Naive thymus-derived CD4-positive, alpha-beta T cell (primary cell): Measurements from ENCODE around the gene ARL13B. TPM values are rescaled to one million over a fixed set of nuclear protein-coding genes. Genes with fewer than 3 reads are reported as not detected.

Source experiments
- ATAC-seq: fragments of 150-1000 bp; cut with Tn5 transposase; 2 replicates; pipeline ENCODE4 v1.10.0; 2021; ENCODE audit warnings: mild to moderate bottlenecking, moderate library complexity
- CTCF ChIA-PET: fragments of 350-600 bp; sonication (Branson Sonifier 250); formaldehyde crosslinking; loops from one replicate; lab custom pipeline; 2021; ENCODE audit warnings: antibody characterized with exemption; lab: Charles Lee
- POLR2A ChIA-PET: fragments of 350-600 bp; sonication (Branson Sonifier 250); formaldehyde crosslinking; loops from one replicate; lab custom pipeline; 2021; ENCODE audit warnings: antibody characterized with exemption, inconsistent platforms; lab: Charles Lee
- DNase-seq, 9 donors: peaks; one replicate each; pipeline versions ENCODE4 v3.0.0 to v3.0.0-alpha.2; 2020 to 2022; ENCODE audit warnings: mixed read lengths in 1 of 9
- H3K27ac ChIP-seq: one replicate; pipeline ENCODE4 v1.7.0; 2013; ENCODE audit warnings: mild to moderate bottlenecking, low read depth, low read length, moderate library complexity
- H3K27me3 ChIP-seq, 2 donors: one replicate each; pipeline ENCODE4 v1.7.0; 2013; ENCODE audit warnings: low read length in 2 of 2, mild to moderate bottlenecking in 2 of 2, moderate library complexity in 2 of 2; ENCODE audit not compliant: control insufficient read depth in 2 of 2, insufficient read depth in 2 of 2
- H3K36me3 ChIP-seq, 3 experiments: 1 replicate in 2 of 3; 2 replicates in 1 of 3; pipeline ENCODE4 v1.7.0; 2013; ENCODE audit warnings: low read length in 3 of 3, mild to moderate bottlenecking in 3 of 3, moderate library complexity in 1 of 3; ENCODE audit not compliant: insufficient read depth in 3 of 3, control insufficient read depth in 2 of 3
- H3K4me1 ChIP-seq, 2 donors: one replicate each; pipeline ENCODE4 v1.7.0; 2013; ENCODE audit warnings: low read length in 2 of 2, mild to moderate bottlenecking in 2 of 2, moderate library complexity in 1 of 2; ENCODE audit not compliant: control insufficient read depth in 2 of 2, insufficient read depth in 2 of 2
- H3K4me3 ChIP-seq: 2 replicates; pipeline ENCODE4 v1.7.0; 2013; ENCODE audit warnings: mild to moderate bottlenecking, low read length
- H3K9me3 ChIP-seq, 3 experiments: 1 replicate in 2 of 3; 2 replicates in 1 of 3; pipeline ENCODE4 v1.7.0; 2013; ENCODE audit warnings: low read length in 3 of 3; ENCODE audit not compliant: control insufficient read depth in 2 of 3
- H3K27ac Mint-ChIP-seq, 9 donors: one replicate each; pipeline ENCODE4 v1.8.0; 2020 to 2022; ENCODE audit warnings: mixed read lengths in 9 of 9, mild to moderate bottlenecking in 8 of 9, moderate library complexity in 5 of 9, inconsistent platforms in 2 of 9
- H3K27me3 Mint-ChIP-seq, 5 donors: one replicate each; pipeline ENCODE4 v1.8.0; 2021 to 2022; ENCODE audit warnings: mixed read lengths in 5 of 5, mild to moderate bottlenecking in 1 of 5
- H3K36me3 Mint-ChIP-seq, 5 donors: one replicate each; pipeline ENCODE4 v1.8.0; 2020 to 2022; ENCODE audit warnings: mixed read lengths in 5 of 5, mild to moderate bottlenecking in 3 of 5, inconsistent platforms in 1 of 5
- H3K4me1 Mint-ChIP-seq, 7 donors: one replicate each; pipeline ENCODE4 v1.8.0; 2020 to 2022; ENCODE audit warnings: mixed read lengths in 7 of 7, mild to moderate bottlenecking in 3 of 7, inconsistent platforms in 1 of 7
- H3K4me3 Mint-ChIP-seq, 10 donors: one replicate each; pipeline ENCODE4 v1.8.0; 2020 to 2022; ENCODE audit warnings: mild to moderate bottlenecking in 10 of 10, mixed read lengths in 10 of 10, moderate library complexity in 6 of 10, inconsistent platforms in 2 of 10
- H3K9me3 Mint-ChIP-seq, 11 donors: one replicate each; pipeline ENCODE4 v1.8.0; 2020 to 2022; ENCODE audit warnings: mixed read lengths in 11 of 11, mild to moderate bottlenecking in 4 of 11, inconsistent platforms in 1 of 11, moderate library complexity in 1 of 11
- intact Hi-C, 2 donors: fragments of 100-400 bp; cut with micrococcal nuclease; formaldehyde crosslinking; loops; one replicate each; pipeline ENCODE4 v1.15.1; 2023
- polyA plus RNA-seq, 2 donors: library from polyadenylated mRNA; unstranded; fragments of 300-500 nt; fragmentation: Illumina TruSeq; gene quantifications; one replicate each; pipeline ENCODE4 v1.2.3, GENCODE V29; 2021
- total RNA-seq, 6 experiments: library from RNA in 5 of 6; stranded (reverse) in 5 of 6; gene quantifications; 1 replicate in 5 of 6; 2 replicates in 1 of 6; pipeline ENCODE4 v1.2.3 and lab custom pipeline; 2021 to 2026

Gene ARL13B
- total and polyA plus RNA-seq, 7 experiments from 2014 or later, result 4.4 to 10.2 (median 7.0) TPM

DNA sequence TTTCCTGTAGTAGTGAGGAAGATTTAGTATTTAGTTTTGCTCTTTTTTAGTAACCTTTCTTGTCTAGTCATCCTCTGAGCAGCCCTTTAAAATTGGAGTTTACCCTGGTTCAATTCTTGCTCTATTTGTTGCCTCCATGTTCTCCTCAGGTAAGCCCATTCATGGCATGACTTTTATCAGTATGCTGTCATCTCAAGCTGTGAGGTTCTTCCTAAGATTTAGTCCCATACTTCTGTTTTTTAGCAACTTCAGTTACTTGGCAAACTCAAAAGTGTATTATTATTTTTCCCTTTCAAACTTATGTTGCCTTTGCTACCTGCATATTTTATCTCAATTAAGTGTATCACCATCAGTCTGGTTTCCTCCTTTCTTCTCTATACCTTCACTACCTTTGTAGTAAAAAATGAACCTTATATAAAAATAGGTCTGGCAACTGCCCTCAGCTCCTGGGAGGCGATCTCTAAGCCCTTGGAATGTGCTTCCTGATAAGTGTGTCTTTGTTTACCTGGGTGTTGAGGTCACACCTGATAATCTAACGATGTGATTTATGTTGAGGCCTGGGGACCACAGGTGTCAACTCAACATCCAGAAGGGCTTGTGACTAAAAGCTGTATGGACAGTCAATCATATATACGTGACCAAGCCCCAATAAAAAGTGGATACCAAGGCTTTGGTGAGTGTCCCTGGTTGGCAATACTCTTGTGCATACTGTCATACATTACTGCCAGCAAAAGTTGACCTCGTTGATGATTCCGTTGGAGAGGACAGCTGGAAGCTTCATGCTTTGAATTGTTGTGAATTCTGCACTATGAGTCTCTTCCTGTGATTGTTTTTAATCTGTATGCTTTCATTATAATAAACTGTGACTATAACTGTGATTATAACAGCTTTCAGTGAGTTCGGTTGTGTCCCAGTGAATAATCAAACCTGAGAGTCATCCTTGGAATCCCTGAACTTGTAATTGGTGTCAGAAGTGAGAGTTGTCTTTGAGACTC, 86.8 kb downstream of the ARL13B start:
- Histone ChIP-seq H3K4me1 (peaks cover 18 to 23% of the 10 kb centered on the region in 2 donors), H3K27ac (no peak overlapping the region), H3K36me3 (peaks cover 0 to 21% (median 0%) of the 10 kb centered on the region in 3 experiments), H3K9me3 (no peaks in the 10 kb centered on the region), H3K27me3 (no peaks in the 10 kb centered on the region), H3K4me3 (no peak overlapping the region)
- ChIA-PET CTCF (interaction anchor here (0.8 kb wide), 1 partner anchor 60 kb away, joined by 3 read pairs; no protein-coding TSS in a partner anchor), POLR2A (interaction anchor here (0.6 to 1.6 kb wide), 2 partner anchors 62 to 88 kb away, joined by 3 to 4 read pairs; no protein-coding TSS in a partner anchor)
- H3K4me3 Mint-ChIP-seq, result peak overlapping the region in 9 of 10 donors; percentile 2 to 50 (median 30)
- no peak for DNase-seq
- H3K36me3 Mint-ChIP-seq, result peaks cover 18 to 41% (median 34%) of the 10 kb centered on the region in 5 donors
- ATAC-seq, result no peak
- peaks cover 44 to 80% (median 73%) of the 10 kb centered on the region in 7 donors for H3K4me1 Mint-ChIP-seq
- intact Hi-C loops, result loop anchor here in 1 of 2 donors (10.0 kb wide), 1 partner anchor 222 kb away; no protein-coding TSS in a partner anchor
- peak overlapping the region; percentile 9 to 82 (median 35) for H3K27ac Mint-ChIP-seq
- H3K9me3 Mint-ChIP-seq, result peaks cover 0 to 5% (median 0%) of the 10 kb centered on the region in 11 donors
- H3K27me3 Mint-ChIP-seq, result no peaks in the 10 kb centered on the region

DNA sequence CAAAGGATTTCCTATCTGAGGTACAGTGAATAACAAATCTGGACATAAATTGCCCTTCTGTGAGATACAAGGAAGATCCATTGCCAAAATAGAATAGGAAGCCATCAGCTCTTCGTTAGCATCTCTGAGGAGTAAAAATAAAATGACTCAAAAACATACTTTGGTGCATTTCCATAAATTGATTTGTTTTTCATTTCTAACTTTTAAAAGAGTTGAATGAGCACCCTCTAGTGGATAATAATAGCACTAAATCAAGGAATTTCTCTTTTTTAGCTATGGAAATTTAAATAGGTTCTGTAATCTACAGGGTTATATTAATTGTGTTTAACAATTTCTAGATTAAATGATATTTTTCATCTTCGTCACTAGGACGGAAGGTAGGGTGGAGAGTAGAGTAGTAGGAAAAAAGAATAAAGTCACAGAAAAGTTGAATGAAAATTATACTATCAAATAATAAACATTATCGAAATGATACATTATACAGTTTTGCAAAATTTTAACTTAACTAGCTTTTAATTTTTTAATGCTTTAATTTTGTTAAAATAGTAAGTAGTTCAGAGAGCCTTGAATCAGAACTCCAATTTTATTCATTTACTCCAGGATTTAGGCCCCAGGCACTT, 89.3 kb downstream of the ARL13B start:
- H3K27me3 Mint-ChIP-seq, result no peaks in the 10 kb centered on the region
- Histone ChIP-seq H3K27me3 (no peaks in the 10 kb centered on the region), H3K27ac (no peak overlapping the region), H3K4me3 (no peak overlapping the region), H3K36me3 (peaks cover 0 to 29% (median 0%) of the 10 kb centered on the region in 3 experiments), H3K4me1 (peaks cover 11 to 13% of the 10 kb centered on the region in 2 donors), H3K9me3 (no peaks in the 10 kb centered on the region)
- intact Hi-C loops, result loop anchor here (1.0 to 10.0 kb wide), 2 partner anchors 65 to 225 kb away; no protein-coding TSS in a partner anchor
- peaks cover 0 to 5% (median 0%) of the 10 kb centered on the region in 11 donors for H3K9me3 Mint-ChIP-seq
- H3K4me1 Mint-ChIP-seq, result peaks cover 43 to 85% (median 79%) of the 10 kb centered on the region in 7 donors
- POLR2A ChIA-PET, result interaction anchor here (1.3 to 1.4 kb wide), 2 partner anchors 11 to 65 kb away, joined by 3 read pairs; no protein-coding TSS in a partner anchor
- peaks cover 18 to 66% (median 48%) of the 10 kb centered on the region in 5 donors for H3K36me3 Mint-ChIP-seq
- CTCF ChIA-PET, result interaction anchor here (0.6 to 3.3 kb wide), 12 partner anchors 11 to 599 kb away, joined by 3 to 32 read pairs (median 4); partner anchors contain the start of gene ARL13B
- DNase-seq (peak in 5 of 9 donors; percentile 20 to 45 (median 26)), ATAC-seq (peak; percentile 61)
- H3K27ac Mint-ChIP-seq, result peak overlapping the region in 4 of 9 donors; percentile 3 to 38 (median 10)
- no peak overlapping the region for H3K4me3 Mint-ChIP-seq

- peaks cover 0 to 5% (median 0%) of the 10 kb centered on the region in 11 donors for H3K9me3 Mint-ChIP-seq
- no peaks in the 10 kb centered on the region for H3K27me3 Mint-ChIP-seq
- peaks cover 41 to 84% (median 77%) of the 10 kb centered on the region in 7 donors for H3K4me1 Mint-ChIP-seq
- Histone ChIP-seq H3K27me3 (no peaks in the 10 kb centered on the region), H3K9me3 (no peaks in the 10 kb centered on the region), H3K4me3 (no peak overlapping the region), H3K36me3 (peaks cover 0 to 29% (median 0%) of the 10 kb centered on the region in 3 experiments), H3K27ac (no peak overlapping the region), H3K4me1 (peaks cover 5 to 8% of the 10 kb centered on the region in 2 donors)
- ChIA-PET CTCF (interaction anchor here (0.9 to 3.3 kb wide), 5 partner anchors 9 to 70 kb away, joined by 3 to 32 read pairs (median 5); no protein-coding TSS in a partner anchor), POLR2A (interaction anchor here (0.9 to 2.7 kb wide), 4 partner anchors 8 to 110 kb away, joined by 3 to 10 read pairs (median 4); partner anchors contain the start of genes DHFR2 and NSUN3)
- intact Hi-C loops, result no loop called here
- H3K27ac Mint-ChIP-seq, result no peak overlapping the region
- peaks cover 15 to 66% (median 49%) of the 10 kb centered on the region in 5 donors for H3K36me3 Mint-ChIP-seq
- no peak overlapping the region for H3K4me3 Mint-ChIP-seq
- DNase-seq, result no peak
- no peak for ATAC-seq
Measured at GRCh38 chr3:94070341-94070911, 90.5 kb downstream of the ARL13B start.

DNA sequence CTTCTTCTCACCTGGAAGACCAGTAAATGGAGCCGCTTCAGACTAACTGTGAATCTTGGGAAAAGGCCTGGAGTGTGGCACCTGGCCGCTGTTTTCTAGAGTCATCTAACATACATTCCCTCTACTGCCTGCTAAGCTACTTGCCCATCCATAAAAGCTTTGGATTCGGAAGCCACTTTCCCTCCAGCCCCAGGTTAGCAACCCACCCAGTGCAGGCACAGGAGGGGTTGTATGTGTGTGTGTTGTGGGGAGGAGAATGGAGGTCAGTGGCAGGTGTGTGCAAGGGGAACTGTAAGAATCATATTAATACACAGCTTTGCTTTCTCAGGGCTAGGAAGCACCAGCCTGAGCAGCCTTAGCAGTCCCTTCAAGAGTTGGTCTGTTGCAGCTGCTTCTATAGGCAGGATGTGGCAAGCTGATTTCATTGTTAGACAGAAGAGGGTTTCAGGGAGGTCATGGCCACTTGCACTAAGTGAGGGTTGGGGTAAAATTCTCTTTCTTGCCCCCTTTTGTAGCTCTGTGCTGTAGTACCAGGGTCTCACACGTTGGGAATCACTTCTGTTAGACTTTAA, 91.8 kb downstream of the ARL13B start:
- intact Hi-C loops, result no loop called here
- H3K9me3 ChIP-seq, result no peaks in the 10 kb centered on the region
- no peaks in the 10 kb centered on the region for H3K27me3 Mint-ChIP-seq
- no peak overlapping the region for H3K4me3 Mint-ChIP-seq
- no peak for DNase-seq
- peaks cover 0 to 5% of the 10 kb centered on the region in 2 donors for H3K4me1 ChIP-seq
- peak overlapping the region in 2 of 9 donors; percentile 15 to 77 for H3K27ac Mint-ChIP-seq
- no peak overlapping the region for H3K27ac ChIP-seq
- CTCF ChIA-PET, result interaction anchor here (0.8 kb wide), 1 partner anchor 10 kb away, joined by 3 read pairs; no protein-coding TSS in a partner anchor
- POLR2A ChIA-PET, result interaction anchor here (1.2 to 2.7 kb wide), 2 partner anchors 9 to 62 kb away, joined by 3 to 10 read pairs; partner anchors contain the start of genes DHFR2 and NSUN3
- H3K4me1 Mint-ChIP-seq, result peaks cover 34 to 79% (median 66%) of the 10 kb centered on the region in 7 donors
- H3K36me3 Mint-ChIP-seq, result peaks cover 10 to 71% (median 53%) of the 10 kb centered on the region in 5 donors
- no peaks in the 10 kb centered on the region for H3K27me3 ChIP-seq
- H3K36me3 ChIP-seq, result peaks cover 0 to 29% (median 0%) of the 10 kb centered on the region in 3 experiments
- H3K4me3 ChIP-seq, result no peak overlapping the region
- peak; percentile 18 for ATAC-seq
- H3K9me3 Mint-ChIP-seq, result peaks cover 0 to 5% (median 0%) of the 10 kb centered on the region in 11 donors

DNA sequence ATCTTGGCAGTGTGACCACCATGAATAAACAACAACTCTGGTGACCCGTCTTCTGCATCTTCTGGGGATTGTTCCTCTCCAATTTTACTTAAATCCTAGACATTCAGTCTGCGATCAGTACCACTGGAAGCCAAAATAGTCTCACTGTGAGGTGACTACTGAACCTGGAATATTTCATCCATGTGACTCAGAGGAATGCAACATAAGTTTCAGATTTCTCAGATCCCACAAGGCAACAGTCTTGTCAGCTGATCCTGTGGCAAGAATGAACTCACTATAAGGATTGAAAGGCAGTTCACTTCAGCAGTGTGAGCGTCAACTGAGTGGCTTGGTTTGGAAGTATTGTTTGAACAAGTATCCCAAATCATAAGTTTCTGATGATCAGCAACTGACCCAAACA, 96.1 kb downstream of the ARL13B start:
- Mint-ChIP-seq H3K4me1 (peaks cover 43 to 91% (median 73%) of the 10 kb centered on the region in 7 donors), H3K9me3 (peaks cover 0 to 9% (median 0%) of the 10 kb centered on the region in 11 donors), H3K4me3 (no peak overlapping the region), H3K36me3 (peaks cover 0 to 78% (median 58%) of the 10 kb centered on the region in 5 donors), H3K27me3 (no peaks in the 10 kb centered on the region), H3K27ac (no peak overlapping the region)
- Histone ChIP-seq H3K4me1 (peaks cover 3 to 10% of the 10 kb centered on the region in 2 donors), H3K4me3 (no peak overlapping the region), H3K27ac (no peak overlapping the region), H3K27me3 (no peaks in the 10 kb centered on the region), H3K36me3 (peaks cover 0 to 18% (median 0%) of the 10 kb centered on the region in 3 experiments), H3K9me3 (no peaks in the 10 kb centered on the region)
- intact Hi-C loops, result no loop called here
- ATAC-seq, result no peak
- no peak for DNase-seq
- ChIA-PET CTCF (no interaction called here), POLR2A (no interaction called here)
